ENCODE measurements around the gene OPRD1. TPM values are rescaled to one million over a fixed set of nuclear protein-coding genes. Genes with fewer than 3 reads are reported as not detected.

Gene OPRD1
- total and polyA plus RNA-seq, 2 of the 4 experiments (the other 2 are of a cell fraction) = under 0.01 TPM; not detected in 1

- dilution Hi-C loops (cut with HindIII; ENCODE audit: low sequenced_read_pairs, unreplicated experiment) = no loop called here
- no peak overlapping the region for H2BK15ac ChIP-seq (ENCODE audit: low read depth, low read length)
- H2AFZ ChIP-seq (replicated peaks; ENCODE audit: low read length, poor library complexity) = peak overlapping the region; percentile 89
- H2BK20ac ChIP-seq (ENCODE audit: low read depth, low read length) = no peak overlapping the region
- H2BK5ac ChIP-seq (ENCODE audit: low read depth, low read length, poor library complexity, severe bottlenecking) = no peak overlapping the region
- no peaks in the 10 kb centered on the region for H4K20me1 ChIP-seq (ENCODE audit: insufficient read depth, low read length)
- no peaks in the 10 kb centered on the region for H3K9me3 ChIP-seq (ENCODE audit: control insufficient read depth, insufficient read depth, low read length)
- H3K4me3 ChIP-seq (ENCODE audit: insufficient read depth, low read depth, low read length) = peak overlapping the region; percentile 62
- H3K79me1 ChIP-seq (ENCODE audit: low read depth in 1 of 2, low read length in 2 of 2) = no peaks in the 10 kb centered on the region
- H3K56ac ChIP-seq (ENCODE audit: extremely low read depth, insufficient read depth, low read length) = no peak overlapping the region
- no peak overlapping the region for H2BK120ac ChIP-seq (ENCODE audit: low read depth, low read length)
- in situ Hi-C loops (cut with MboI; ENCODE audit: low sequenced_read_pairs) = no loop called here
- peaks cover 5% of the 10 kb centered on the region; the same call in 1 of the 2 replicates for H3K4me1 ChIP-seq (ENCODE audit: control insufficient read depth, insufficient read depth, low read length)
- POLR2A ChIA-PET (ENCODE audit: unreplicated experiment) = no interaction called here
- 4% methylated on average over 16 of the region's 32 CpGs; no CpG with 5 or more reads in 1 of the 2 experiments for WGBS, 2 experiments (ENCODE audit: extremely low coverage in 2 of 2, insufficient read length in 1 of 2)
- ATAC-seq (ENCODE audit: low read depth) = no peak
- 0 out of 2 replicates have a peak, but pooled peaks cover 3% of the 10 kb centered on the region for H3K9me1 ChIP-seq (ENCODE audit: insufficient read depth, low read length)
- no peak overlapping the region for H2AK9ac ChIP-seq (replicated peaks; ENCODE audit: low read depth, low read length, poor library complexity)
- peak overlapping the region in 1 of 2 experiments; percentile 17; a peak in 1 of 4 replicates for H4K8ac ChIP-seq (ENCODE audit: low read depth in 2 of 2, low read length in 2 of 2)
- intact Hi-C loops (cut with micrococcal nuclease) = no loop called here
- DNase-seq = peak; percentile 41
- peak overlapping the region; percentile 96 for H3K4me2 ChIP-seq (ENCODE audit: low read depth, low read length)
- no peak overlapping the region for H3K27ac ChIP-seq (ENCODE audit: insufficient read depth, low read length)
- no peaks in the 10 kb centered on the region for H3K27me3 ChIP-seq (ENCODE audit: control insufficient read depth, insufficient read depth, low read length)
- no peak for TF ChIP-seq RCOR1 (IDR thresholded peaks at IDR 0.05; ENCODE audit: insufficient replicate concordance, low read length)
- no peak for TF ChIP-seq MAZ (IDR thresholded peaks at IDR 0.05; ENCODE audit: borderline replicate concordance, low read depth, low read length)
- no peak for TF ChIP-seq CHD1 (IDR thresholded peaks at IDR 0.05; ENCODE audit: low read depth, low read length)
- no peak for TF ChIP-seq USF2 (IDR thresholded peaks at IDR 0.05; ENCODE audit: low read depth, low read length)
- TF ChIP-seq RFX5 (IDR thresholded peaks at IDR 0.05; ENCODE audit: low read depth, low read length) = no peak
- TF ChIP-seq CTCF (conservative IDR thresholded peaks at IDR 0.05; ENCODE audit: low read depth, low read length) = no peak
- no peak for TF ChIP-seq FOS (IDR thresholded peaks at IDR 0.05; ENCODE audit: low read depth, low read length)
- TF ChIP-seq MAFK (IDR thresholded peaks at IDR 0.05; ENCODE audit: low read depth, low read length) = no peak
- no peak for TF ChIP-seq NFE2L2 (IDR thresholded peaks at IDR 0.05; ENCODE audit: low read depth, low read length)
- no peak for TF ChIP-seq BHLHE40 (IDR thresholded peaks at IDR 0.05; ENCODE audit: low read depth, low read length)
- no peak for TF ChIP-seq RAD21 (IDR thresholded peaks at IDR 0.05; ENCODE audit: low read length)
- no peak for TF ChIP-seq POLR2A (IDR thresholded peaks at IDR 0.05; ENCODE audit: low read depth, low read length)
- no peak for TF ChIP-seq MXI1 (IDR thresholded peaks at IDR 0.05; ENCODE audit: borderline replicate concordance, low read depth, low read length)
- H3K4ac ChIP-seq (ENCODE audit: low read depth, low read length) = no peak overlapping the region
- H2AK5ac ChIP-seq (ENCODE audit: low read depth, low read length) = no peak overlapping the region
- H3K9ac ChIP-seq (ENCODE audit: low read depth, low read length) = peak overlapping the region; percentile 29; the same call in 1 of the 2 replicates
- H3K18ac ChIP-seq (ENCODE audit: low read depth, low read length) = no peak overlapping the region
- H3K36me3 ChIP-seq (ENCODE audit: control insufficient read depth, insufficient read depth, low read length) = no peaks in the 10 kb centered on the region
- H4K91ac ChIP-seq (ENCODE audit: insufficient read depth, low read depth, low read length) = no peak overlapping the region
- BruUV-seq (replicated peaks) = no TSS peak
- H4K5ac ChIP-seq (ENCODE audit: low read depth, low read length) = no peak overlapping the region
- CTCF ChIA-PET = no interaction called here
- peak overlapping the region; percentile 74 for H3K23ac ChIP-seq (ENCODE audit: low read depth, low read length)
- H3K14ac ChIP-seq (replicated peaks; ENCODE audit: low read depth, low read length) = no peak overlapping the region
Measured at GRCh38 chr1:28915031-28915895, 103.3 kb downstream of the OPRD1 start.
